Measurements from ENCODE around the gene TRMO.
A peak's percentile ranks its signal among the peaks of the same experiment; 100 is the strongest.

The TRMO gene

DNA sequence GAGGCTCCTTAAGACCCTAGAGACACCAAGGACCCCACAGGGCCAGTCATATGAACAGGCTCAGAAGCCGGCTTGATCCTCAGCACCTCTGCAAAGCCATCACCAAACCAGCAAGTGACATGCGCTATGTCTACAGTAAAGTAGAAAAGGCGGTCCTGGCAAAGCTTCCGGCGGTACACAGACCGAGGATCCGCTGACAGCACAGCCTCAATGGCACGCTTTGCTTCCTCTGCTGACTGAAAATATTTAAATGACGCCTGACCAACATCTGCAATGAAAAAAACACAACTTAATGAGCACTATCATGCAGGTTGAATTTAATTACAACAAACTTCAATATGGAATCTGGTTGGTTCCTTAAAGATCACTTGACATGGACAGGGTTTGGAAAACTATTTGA, 17.6 kb downstream of the TRMO start:
- no peak for DNase-seq (ENCODE audit: low read depth in 2 of 2)

DNA sequence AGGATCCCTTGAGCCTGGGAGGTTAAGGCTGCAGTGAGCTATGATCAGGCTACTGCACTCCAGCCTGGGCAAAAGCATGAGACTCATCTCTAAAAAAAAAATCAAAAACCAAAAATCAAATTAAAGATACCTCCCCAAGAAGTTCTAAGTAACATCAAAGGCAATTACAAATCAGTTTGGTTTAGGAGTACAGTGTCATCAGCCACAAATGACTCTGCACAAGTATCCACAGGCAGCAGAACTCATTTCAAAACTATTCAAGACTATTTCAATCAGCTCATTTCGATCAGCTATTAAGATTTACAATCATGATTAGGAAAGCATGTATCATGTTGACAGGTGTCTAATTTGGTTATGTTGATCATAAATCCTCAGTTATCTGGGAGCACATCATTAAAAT, 19.1 kb downstream of the TRMO start:
- no peak for DNase-seq (ENCODE audit: low read depth in 2 of 2)

DNA sequence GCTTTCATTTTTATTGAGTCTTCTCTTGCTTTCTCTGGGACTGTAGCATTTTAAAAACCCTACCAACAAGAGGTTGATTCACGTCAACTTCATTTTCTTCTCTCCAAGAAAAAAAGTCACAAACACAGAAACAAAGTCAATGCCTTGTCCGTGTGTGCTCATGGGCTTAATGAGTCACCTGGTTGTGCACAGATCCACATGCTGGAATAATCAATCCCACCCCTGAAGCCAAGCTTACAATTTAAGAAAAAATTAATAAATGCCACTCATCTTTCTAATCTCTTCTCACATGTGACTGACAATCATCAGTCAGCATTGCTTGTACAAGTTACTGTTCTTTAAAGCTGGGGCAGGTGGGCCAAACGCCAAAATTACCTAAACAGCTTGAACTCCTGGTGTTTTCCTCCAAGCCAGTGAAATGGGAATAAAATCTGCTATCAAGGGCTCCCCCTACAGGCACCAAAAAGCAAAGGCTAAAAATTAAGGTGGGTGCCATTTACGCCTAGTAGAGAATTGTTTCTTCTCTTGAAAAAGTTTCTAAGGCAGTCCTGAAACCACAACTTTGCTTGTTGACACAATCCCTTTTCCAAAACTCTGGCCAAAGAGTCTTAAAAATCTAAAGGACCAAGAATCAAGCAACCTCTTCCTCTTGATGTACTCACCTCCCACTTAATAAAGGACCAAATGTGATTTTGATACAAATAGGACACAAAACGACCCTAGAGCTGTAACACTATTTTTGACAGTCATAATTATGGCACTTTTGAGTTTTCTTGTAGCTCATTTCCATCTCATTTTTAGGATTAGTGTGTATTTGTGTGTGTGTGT, 21.3 kb downstream of the TRMO start:
- no peak for DNase-seq (ENCODE audit: low read depth in 2 of 2)

DNA sequence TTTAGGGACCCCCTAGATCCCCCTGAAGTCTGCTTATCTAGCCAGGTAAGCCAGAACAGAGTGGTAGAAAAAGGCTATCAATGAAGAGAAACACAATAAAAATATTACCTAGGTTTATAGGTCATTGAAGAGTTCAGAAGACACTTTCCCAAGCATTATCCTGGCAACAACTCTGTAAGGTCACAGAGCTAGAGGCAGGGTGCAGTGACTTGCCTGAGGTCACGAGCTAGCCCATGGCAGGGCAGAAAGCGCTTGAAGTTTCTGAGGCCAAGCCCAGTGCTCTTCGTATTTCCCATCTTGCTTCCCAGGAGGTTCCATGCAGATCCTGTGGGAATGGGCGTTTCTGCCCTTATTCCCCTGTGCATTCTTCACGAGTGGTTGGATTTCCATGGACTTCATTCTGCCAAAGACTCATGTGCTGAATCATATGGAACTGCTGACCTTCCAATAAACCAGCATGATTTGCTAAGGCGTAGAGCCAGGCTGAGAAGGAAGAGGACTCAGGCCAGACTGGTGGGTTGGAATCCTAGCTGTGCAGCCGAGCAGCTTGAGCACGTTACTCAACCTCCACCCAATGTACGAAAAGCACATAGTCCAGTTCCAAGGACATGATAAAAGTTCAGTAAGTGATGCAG, 22.1 kb downstream of the TRMO start:
- no peak for DNase-seq (ENCODE audit: low read depth in 2 of 2)

DNA sequence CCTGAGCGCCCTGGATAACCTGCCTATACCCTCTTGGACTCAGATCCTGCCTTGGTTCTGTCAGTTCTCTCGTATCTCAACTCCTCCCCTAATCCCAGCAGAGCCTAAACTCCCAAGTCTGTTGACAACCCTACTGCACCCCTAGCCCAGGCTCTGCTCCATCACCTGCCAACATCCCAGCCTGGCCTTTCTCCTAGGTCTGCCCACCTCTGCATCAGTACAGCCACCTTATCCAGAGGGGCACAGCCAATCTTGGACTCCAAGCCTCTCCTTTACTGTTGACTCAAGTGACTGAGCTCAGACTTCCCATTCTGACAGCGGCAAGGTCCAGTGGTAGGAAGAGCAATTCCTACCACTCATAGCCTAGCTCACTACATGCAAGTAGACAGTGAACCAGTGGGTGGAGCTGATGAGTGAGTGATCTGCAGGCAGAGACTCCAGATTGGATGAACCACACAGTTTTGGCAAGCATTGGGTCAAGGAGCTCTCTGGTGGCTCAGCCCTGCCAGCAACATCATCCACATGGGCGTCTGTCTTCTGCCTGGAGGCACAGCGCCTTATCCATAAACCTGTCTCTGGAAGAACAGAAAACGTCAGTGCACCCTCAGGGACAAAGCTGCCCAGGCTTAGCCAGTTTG, 26.5 kb downstream of the TRMO start:
- no peak for DNase-seq (ENCODE audit: low read depth in 2 of 2)

DNA sequence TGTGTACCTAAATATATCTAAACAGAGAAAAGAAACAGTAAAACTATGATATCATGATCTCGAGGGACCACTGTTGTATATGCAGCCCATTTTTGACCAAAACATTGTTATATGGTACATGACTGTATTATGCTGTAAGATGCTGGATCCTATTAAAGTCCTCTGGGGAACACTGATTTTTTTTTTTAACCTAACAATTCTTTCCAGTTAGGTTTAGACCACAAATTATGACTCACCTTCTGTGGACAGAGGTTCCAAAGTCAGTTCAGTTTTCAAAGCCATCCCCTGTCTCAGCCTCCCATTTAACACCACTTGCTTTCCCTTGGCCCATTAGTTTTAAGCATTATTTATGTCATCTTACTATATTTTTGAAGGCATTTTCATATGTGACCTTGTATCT, 27.1 kb downstream of the TRMO start:
- DNase-seq (ENCODE audit: low read depth in 2 of 2): no peak

DNA sequence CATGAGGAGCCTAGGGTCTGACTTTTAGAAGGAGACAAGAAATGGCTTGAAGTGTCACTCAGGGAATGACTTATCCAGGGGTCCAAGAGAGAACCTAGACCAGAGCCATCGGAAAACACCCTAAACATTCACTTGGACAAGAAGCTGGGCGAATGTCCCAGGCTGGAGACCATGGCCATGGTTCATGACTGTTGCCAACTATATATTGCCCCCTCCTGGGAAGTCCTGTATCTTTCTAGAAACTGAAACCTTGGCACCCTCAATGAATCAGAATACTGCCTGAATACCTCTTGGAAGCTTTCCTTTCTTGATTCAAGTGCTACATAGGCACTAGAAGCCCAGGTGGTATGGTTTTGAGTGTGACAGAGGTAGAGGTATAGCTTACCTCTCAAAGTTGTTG, 29.9 kb downstream of the TRMO start:
- DNase-seq (ENCODE audit: low read depth in 2 of 2): no peak

DNA sequence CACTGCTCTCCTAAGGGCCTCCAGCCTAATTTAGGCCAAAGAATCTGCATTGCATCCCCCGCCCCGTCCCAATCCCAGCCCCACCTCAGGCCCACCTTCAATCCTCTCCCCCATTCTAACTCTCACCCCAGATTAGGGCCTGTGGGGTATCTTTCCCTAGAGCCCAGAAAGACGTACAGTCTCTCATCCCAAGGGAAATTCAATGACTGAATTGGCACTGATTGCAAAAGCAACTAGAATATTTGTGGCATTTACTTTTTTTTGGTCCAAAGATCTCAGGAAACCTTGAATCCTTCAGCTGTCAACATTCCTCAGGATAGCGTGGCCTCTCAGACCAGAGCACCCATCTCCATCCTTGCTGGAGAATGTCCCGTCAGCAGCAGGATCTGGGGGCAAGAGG, 30.6 kb downstream of the TRMO start:
- DNase-seq (ENCODE audit: low read depth in 2 of 2): no peak

DNA sequence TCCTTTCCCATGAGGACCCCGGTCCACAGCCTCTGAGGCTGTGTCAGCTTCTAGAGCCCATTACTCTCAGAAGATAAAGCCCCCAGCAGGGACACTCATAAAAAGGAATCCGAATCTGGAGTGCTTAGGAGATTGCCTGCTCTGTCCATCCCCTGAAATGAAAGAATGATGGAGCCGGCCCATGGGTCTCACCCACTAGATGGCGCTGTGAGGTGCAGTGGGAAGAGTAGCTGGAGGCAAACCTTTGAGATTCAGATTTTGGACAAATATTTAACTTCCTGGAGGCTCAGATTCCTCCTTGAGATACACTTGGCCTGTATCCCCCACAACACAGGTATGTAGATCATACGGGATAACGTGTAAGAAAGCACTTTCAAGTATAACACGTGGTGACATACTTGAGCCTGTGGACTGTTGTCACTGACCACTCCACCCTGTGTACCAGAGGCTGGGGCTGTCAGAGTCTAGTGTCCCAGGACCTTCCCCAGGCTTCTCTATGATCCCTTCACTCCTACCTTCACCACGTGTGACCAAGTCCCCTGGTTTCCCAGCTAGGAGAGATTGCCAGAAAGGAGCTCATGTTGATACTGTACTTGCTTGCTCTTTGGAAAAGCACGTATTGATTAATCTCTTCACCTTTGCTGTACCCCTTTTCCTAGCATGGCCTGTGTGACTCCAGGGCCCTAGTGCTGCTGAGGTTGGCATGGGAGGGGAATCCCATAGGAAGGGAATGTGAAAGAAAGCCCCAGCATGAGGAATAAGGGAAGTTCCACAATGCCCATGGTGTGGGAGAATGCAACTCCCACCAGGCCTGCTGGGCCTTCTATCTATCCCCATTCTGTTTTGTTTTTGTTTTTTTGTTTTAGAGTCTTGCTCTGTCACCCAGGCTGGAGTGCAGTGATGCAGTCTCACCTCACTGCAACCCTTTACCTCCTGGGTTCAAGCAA, 32.1 kb downstream of the TRMO start:
- DNase-seq (ENCODE audit: low read depth in 2 of 2): peak in 1 of 2 donors; percentile 19

DNA sequence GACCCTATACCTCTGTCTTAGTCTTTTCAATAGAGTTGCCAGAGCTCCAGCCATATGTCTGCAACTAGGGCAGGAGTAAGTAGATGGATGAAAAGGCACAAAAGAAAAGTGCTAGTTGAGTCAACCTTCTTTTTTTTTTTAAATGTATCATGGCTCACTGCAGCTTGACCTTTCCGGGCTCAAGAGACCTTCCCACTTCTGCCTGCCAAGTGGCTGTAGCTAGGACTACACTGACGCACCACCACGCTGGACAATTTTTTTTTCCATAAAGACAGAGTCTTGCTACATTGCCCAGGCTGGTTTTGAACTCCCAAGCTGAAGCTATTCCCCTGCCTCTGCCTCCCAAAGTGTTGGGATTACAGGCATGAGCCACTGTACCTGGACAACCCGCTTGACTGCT, 42.0 kb downstream of the TRMO start:
- no peak for DNase-seq (ENCODE audit: low read depth in 2 of 2)

DNA sequence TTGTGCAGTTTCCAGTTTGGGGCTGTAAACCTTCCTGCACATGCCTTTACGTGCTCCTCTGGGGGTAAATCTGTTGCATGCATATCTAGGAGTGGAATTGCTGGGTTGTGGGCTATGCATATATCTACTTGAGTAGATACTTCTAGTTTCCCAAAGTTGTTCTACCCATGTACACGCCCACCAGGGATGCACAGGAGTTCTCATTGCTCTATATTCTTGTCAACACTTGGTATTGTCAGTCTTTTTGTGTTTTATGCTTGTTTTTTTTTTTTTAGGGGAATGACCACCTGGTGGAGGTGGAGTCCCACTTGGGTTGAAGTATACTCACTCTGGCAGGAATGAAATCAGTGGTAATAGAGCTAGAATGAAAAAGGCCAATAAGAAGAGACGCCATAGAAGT, 46.2 kb downstream of the TRMO start:
- DNase-seq (ENCODE audit: low read depth in 2 of 2): no peak

DNA sequence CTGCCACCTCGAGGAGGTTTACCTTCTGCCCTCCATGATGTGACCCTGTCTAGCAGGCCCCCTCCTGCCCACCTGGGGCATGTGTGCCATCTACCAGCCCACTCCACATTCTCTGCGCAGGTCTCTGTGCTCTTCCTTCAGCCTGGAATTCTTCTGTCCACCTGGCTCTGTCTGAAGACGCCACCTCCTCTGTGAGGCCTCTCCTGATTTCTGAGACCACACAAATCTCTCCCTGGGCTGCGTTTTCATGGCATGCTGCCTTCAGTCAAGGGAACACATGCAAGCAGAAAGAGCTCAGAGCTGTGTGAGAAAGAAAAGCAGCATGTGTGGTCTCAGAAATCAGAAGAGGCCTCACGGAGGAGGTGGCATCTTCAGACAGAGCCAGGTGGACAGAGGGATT, 47.2 kb downstream of the TRMO start:
- no peak for DNase-seq (ENCODE audit: low read depth in 2 of 2)

DNA sequence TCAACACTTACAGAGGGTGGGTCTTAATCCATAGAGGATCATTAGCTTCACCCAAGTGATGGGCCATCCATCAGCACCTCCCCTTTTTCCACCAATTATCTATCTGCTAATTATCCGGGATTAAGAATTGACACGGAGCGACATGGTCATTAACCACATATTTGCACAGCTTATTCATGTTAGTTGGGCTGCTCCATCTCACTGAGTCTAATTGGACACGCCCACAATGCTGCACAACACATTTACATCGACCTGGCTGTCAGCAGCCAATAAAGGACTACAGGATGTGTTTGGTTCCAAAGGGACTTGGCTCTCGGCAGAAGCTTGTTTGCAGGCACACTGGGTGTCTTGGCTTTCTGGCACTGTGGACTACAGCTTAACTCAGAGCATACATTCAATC, 47.7 kb downstream of the TRMO start:
- DNase-seq (ENCODE audit: low read depth in 2 of 2): no peak

DNA sequence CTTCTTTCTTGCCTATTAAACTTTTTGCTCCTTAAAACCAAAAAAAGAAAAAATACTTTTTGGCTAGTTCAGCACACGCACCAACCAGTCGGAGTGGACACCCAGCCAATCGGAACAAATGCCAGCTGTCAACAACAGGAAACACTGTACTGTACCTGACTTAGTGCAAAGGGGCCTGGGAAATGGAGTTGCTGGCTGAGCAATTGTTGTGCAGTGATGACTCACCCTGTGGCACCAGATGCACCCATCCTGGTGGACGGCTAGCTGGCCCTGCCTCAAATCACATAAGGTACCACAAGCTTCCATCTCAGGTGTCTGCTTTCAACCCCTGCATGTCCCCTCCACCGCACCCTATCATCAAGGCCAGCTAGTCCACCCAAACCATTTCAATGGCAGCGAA, 48.4 kb downstream of the TRMO start:
- DNase-seq (ENCODE audit: low read depth in 2 of 2): no peak

DNA sequence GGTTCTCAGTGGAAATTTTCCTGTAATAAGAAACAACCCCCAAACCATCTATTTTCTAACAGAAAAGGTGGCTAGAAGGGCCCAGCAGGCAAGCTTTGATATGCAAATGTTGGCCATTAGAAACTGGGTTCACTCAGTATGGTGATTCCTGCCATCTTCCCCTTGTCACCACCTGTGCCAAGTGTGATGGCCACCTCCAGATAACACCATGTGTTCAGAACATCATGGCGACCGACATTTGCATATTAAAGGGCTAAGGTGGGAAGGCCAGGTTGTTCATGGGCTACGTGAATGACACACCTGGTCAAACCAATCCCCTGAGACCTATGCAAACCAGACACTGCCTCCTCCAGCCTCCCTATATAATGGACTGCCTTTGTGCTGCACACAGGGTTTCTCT, 48.9 kb downstream of the TRMO start:
- no peak for DNase-seq (ENCODE audit: low read depth in 2 of 2)

DNA sequence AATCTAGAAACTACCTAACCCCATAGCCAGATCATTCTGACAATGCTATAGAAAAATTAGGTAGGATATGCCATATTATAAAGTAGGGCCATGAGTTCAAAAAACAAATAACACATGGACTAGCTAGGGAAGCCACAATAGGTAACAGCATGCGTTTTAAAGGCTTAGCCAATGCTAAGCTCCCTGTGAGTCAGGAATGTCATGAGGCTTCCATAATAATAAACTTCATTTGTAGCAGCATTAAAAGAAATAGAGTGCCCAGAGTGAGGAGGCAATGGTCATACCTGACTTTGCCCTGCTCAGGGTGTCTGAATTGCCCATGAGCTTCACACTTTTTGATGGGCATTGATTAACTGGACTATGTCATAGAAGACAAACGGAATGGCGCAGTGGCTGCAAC, 53.4 kb downstream of the TRMO start:
- DNase-seq (ENCODE audit: low read depth in 2 of 2): no peak

DNA sequence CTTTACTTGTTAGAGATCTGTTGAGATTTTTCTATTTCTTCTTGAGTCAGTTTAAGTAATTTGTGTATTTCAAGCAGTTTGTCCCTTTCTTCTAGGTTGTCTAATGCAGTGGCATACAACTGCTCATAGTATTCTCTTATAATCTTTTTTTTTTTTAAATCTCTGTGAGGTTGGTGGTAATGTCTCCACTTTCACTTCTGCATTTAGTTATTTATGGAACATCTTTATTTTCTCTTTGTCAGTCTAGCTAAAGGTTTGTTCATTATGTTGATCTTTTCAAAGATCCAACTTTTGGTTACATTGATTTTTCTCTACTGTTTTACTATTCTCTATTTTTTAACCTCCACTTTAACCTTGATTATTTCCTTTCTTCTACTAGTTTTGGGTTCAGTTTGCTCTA, 55.5 kb downstream of the TRMO start:
- DNase-seq (ENCODE audit: low read depth in 2 of 2): no peak

DNA sequence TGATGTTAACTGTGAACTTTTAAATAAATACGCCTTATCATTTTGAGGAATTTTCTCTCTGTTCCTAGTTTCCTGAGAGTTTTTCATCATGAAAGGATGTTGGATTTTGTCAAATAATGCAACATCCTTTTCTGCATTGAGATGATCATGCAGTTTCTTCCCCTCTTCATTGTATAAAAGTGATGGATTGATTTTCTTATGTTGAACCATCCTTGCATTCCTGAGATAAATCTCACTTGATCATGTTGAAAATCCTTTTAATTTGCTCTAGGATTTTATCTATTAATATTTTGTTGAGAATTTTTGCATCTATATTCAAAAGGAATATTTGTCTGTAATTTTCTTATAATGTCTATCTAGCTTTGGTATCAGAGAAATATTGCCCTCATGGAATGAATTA, 56.0 kb downstream of the TRMO start:
- no peak for DNase-seq (ENCODE audit: low read depth in 2 of 2)

DNA sequence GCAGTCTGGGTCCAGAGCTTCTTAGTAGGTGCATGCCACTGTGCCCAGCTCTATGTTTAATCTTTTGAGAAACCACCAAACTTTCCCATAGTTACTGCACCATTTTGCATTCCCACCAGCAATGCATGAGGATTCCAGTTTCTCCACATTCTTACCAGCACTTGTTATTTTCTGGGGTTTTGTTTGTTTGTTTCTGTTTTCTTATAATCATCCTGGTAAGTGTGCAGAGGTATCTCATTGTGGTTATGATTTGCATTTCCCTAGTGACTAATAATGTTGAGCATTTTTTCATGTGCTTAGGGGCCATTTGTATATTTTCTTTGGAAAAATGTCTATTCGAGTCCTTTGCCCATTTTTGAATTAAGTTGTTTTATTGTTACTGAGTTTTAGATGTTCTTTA, 57.9 kb downstream of the TRMO start:
- no peak for DNase-seq (ENCODE audit: low read depth in 2 of 2)

DNA sequence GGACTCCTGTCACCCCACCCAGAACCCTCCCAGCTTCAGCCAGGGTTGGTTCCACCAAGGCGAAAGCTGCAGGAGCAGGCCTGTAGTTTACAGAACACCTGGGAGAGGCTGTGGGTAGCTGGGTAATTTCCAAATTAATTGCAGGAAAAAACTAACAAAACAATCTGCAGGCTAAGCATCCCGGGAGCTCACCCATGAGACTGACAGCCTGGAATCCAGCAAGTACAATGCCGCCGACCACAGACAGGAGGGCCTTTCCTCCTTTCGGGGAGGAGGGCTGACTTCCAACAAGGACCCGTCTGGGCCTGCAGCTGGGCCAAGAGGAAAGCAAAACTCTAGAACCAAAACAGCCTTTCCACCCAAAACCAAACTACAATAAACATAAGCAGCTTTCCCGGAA, 59.0 kb downstream of the TRMO start:
- no peak for DNase-seq (ENCODE audit: low read depth in 2 of 2)

DNA sequence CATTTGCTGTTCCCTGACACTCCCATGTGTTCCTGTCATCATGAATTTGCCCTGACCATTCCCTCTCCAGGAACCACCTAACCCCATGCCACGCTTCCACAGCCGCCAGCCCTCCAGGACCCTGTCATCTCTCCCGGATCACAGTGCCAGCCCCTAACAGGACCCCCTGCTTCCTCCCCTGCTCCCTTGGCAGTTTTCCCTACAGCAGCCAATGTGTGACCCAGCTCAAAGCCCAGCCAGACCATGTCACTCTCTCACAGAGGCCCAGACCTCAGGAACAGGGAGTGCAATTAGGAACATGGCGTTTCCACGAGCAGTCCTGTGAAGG, 61.2 kb downstream of the TRMO start:
- no peak for DNase-seq (ENCODE audit: low read depth in 2 of 2)

DNA sequence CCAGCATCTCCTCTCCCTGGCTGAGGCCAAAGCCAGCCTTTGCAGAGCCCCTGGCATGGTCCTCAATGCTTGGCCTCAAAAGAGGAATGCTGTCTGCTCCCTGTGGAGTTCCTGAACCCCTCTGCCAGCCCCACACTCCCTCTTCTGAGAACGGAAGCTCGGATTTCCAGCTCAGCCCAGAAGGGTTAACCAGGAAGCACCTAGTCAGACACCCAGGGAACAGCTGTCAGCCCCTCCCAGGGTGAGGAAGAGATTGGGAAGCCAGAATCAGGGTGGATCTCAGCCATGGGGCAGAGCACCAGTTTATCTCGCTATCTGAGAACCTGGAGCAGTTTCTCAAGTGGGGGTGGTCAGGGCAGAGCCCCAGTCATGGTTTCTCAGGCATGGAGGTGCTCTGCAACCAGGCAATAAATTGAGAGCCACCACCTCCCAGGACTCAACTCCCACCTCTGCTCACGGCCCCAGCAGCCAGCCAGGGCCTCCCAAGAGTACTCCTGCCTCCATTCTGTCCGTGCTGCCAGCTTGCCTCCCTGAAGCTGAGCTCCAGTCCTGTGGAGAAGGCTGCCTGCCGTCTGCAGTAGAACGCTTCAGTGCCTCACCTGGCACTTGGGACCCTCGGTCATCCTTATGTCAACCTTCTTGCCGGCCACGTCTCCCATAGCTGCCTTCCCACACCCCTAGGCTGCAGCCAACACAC, 61.7 kb downstream of the TRMO start:
- DNase-seq (ENCODE audit: low read depth in 2 of 2): no peak

Measured in stimulated activated CD8-positive, alpha-beta memory T cell treated with anti-CD3 and anti-CD28 coated beads, Interleukin-7, amount 100 ng/mL, for 4 hours (primary cell).